MM.1S (cell line): ENCODE measurements around the gene ZNF574.

Source experiments
- EZH2 ChIP-seq: fragments of 300-600 bp; sonication (generic); optimal IDR thresholded peaks from 2 replicates; pipeline ENCODE3; 2017; ENCODE audit warnings: low read depth, mild to moderate bottlenecking, antibody characterized with exemption, low read length, mixed read lengths
- TF ChIP-seq, protein P1 (sequence below): fragments of 300-600 bp; sonication (generic); IDR thresholded peaks from 2 replicates; pipeline ENCODE4 v1.5.1; 2016; ENCODE audit warnings: antibody characterized with exemption, low read length, mixed read lengths

DNA sequence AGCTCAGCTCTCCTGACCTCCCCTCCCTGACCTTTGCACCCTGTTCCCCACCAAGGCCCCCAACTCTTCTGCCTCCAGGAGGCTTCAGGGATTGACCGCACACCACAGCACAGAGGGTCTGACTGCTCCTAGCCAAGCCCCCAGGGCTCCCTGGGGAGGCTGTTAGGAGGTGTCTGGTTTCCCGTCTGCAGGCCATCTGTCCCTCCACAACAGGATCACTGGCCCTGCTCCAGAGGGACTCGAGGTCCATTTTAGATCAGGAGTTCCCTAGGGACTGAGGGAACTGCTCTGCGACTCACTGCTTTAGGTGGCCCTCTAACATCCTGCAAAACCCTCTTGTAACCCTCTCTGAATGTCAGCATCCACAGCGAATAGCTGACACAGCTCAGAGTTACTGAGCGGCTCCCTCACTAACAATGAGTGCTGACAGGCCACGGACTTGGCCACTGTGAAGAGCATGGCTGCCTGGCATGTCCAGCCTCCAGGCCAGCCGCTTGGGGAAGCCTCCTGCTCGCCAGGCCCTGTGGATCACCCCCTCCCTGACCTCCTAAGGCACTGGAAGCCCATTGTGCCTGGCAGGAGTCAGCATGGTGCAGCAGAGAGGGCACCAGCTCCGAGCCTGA lies 23.6 kb upstream of the ZNF574 start:
- TF ChIP-seq, protein P1, sequence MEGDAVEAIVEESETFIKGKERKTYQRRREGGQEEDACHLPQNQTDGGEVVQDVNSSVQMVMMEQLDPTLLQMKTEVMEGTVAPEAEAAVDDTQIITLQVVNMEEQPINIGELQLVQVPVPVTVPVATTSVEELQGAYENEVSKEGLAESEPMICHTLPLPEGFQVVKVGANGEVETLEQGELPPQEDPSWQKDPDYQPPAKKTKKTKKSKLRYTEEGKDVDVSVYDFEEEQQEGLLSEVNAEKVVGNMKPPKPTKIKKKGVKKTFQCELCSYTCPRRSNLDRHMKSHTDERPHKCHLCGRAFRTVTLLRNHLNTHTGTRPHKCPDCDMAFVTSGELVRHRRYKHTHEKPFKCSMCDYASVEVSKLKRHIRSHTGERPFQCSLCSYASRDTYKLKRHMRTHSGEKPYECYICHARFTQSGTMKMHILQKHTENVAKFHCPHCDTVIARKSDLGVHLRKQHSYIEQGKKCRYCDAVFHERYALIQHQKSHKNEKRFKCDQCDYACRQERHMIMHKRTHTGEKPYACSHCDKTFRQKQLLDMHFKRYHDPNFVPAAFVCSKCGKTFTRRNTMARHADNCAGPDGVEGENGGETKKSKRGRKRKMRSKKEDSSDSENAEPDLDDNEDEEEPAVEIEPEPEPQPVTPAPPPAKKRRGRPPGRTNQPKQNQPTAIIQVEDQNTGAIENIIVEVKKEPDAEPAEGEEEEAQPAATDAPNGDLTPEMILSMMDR, result no peak
- no peak for TF ChIP-seq EZH2
